Stimulated activated CD8-positive, alpha-beta memory T cell treated with anti-CD3 and anti-CD28 coated beads, Interleukin-12 subunit alpha, Interleukin-12 subunit beta, amount 100 ng/mL, for 4 hours (primary cell): Measurements from ENCODE around the gene CCDC69.
"Not testable (repeated sequence)": the region's sequence is repeated elsewhere in the genome, so short reads cannot be mapped to it uniquely, and the experiment has no call there.

Source experiments
- DNase-seq: peaks from one replicate; pipeline ENCODE4 v3.0.0-alpha.2; 2020; ENCODE audit warnings: low read depth

The CCDC69 gene, protein sequence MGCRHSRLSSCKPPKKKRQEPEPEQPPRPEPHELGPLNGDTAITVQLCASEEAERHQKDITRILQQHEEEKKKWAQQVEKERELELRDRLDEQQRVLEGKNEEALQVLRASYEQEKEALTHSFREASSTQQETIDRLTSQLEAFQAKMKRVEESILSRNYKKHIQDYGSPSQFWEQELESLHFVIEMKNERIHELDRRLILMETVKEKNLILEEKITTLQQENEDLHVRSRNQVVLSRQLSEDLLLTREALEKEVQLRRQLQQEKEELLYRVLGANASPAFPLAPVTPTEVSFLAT

DNA sequence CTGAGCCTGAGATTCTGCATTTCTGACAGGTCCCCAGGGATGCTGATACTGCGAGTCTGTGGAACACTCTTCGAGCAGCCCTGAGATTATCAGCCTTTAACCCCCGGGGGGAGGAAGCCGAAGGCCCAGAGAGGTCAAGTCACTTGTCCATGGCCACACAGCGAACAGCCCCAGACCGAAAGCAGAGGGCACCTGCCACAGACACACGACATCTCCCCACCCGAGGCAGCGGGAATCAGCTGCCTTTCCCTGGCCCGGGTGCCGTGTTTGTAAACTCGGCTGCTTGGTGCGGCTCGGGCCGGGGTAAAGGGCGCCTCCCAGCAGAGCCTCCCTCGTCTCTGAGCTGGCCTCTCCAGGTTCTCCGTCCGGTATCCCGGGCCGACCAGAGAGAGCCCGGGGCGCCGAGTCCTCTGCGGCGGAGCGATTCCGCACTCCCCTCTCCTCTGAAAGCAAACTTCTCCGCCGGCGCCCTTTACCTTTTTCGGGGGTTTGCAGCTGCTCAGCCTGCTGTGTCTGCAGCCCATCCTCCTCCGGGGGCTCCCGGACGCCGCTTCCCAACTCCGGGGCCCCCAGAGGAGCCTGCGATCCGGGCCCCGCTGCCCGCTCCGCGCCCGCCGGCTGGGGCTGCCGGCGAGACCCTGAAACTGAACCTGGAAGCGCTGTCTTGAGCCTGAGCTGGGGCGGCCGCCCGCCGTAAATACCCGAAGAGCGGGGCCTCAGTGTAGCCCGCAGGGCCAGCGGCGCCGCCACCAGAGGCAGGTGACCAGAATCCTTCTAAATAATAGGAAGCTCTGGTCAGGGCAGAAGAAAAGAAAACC, at the start of gene CCDC69:
Gene CCDC69, minus strand, starts transcription at position 646 of the 818 bp plus-strand sequence. Its CDS starts 122 bp downstream, at position 524.
- DNase-seq, result peak; percentile 55

DNA sequence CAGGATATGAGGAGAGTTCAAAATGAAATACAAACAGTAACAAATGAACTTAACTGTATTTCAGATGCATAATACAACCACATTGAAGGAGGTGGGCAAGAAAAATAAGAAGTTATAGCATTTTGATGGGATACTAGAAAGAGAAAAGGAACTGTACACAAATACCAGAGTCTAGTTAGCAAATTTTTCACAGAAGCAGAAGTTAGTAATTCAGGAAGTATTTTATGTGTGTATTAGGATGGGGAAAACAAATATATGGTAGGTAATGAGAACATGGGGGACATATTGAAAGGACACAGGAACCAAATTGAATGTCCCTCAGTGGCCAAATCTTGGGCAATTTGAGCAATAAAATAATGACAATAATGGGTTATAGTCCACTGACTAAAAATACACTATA, 47.4 kb upstream of the CCDC69 start:
- no peak for DNase-seq

DNA sequence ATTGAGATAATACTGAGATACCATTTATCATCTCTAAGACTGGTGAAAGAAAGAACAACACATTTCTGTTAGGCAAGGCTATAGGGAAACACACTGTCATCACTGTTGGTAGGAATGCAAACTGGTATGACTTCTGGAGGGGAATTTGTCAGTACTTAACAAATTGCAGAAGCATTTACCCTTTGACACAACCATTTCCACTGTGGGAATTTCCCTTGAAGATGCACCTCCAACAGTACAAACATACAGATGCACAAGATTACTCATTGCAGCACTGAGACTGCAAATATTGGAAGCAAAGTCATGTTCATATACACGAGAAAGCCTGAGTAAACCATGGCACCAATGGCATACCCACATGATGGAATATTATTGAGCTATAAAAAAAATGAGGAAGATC, 46.7 kb upstream of the CCDC69 start:
- no peak for DNase-seq

DNA sequence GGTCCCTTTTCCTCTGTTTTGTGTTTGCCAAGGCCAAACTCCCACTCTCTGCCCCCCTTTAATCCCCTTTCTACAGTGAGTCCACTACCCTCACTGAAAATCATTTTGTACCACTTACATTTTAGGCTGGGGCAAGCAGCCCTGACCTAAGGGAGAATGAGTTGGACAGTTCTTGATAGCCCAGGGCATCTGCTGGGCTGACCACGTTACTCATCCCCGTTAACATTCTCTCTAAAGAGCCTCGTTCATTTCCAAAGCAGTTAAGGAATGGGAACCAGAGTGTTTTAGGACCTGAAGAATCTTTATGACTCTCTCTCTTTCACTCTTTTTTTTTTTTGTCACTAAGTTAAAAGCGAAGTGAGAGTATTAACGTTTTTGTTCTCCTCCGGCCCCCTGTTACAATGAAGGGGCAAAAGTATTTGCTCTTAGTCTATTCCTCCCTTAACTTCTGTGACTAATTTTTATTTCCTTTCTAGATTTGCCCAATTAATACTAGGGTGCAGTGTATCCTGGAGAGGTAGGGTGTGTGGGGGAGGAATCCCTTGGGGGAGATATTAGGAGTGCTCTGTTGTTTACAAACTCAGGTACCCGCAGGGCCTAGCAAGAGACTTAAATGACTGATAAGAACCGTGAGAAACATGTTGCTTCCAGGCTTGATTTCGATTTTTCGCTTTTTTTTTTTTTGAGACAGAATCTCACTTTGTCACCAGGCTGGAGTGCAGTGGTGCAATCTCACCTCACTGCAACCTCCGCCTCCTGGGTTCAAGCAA, 43.8 kb upstream of the CCDC69 start:
- DNase-seq, result no peak

DNA sequence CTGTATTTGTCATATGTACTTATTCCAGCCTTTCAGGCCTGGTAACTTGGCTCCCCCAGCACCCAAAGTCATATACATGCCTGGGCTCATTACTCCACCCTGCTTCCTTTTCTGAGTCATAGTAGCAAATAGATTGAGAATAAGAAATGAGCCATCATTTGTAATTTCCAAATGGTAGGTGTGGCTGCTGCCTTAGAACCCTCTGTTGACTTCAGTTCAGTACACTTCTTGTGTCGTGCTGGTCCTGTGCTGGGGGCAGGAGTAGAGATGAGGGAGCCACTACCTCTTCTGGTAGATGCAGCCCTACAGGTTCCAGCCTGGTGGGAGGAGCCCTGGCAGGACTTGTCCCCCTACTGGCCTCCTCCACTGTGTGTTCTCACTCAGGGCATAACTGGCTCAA, 40.2 kb upstream of the CCDC69 start:
- DNase-seq, result no peak

DNA sequence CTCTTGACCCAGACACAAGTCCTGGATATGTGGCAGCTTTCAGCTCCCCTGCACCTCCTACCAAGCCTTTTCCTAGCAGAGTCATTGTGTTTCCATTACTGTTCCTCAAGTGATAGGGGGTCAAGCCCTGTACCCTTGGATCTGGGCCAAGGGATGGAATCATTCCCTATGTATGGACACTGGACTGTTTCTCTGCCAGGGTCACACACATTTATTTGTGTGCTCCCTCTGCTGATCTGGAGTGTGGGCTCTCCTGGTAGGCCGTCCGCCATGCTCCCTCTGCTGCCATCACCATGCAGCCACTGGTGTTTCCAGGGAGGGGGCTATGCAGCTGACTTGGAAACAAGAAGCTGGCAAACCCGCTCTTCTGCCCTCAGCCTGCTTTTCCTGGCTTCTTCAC, 38.6 kb upstream of the CCDC69 start:
- DNase-seq, result no peak

DNA sequence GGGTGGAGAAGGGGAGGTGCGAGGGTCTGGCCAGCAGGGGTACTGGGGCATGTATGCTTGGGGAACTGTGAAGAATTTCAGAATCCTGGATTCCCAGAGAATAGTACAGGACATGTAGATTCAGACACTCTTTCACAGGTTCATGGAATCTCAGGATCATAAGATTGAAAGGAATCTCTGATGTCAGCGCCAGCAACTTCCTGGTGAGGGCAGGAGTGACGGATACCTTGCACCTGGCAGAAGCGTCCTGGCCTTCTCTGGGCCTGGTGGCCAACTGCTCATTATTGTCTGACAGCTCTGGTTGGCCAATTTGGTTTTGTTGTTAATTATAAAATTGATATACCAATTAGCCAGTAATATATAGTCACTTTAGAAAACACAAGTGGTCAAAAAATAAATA, 36.0 kb upstream of the CCDC69 start:
- DNase-seq, result no peak

DNA sequence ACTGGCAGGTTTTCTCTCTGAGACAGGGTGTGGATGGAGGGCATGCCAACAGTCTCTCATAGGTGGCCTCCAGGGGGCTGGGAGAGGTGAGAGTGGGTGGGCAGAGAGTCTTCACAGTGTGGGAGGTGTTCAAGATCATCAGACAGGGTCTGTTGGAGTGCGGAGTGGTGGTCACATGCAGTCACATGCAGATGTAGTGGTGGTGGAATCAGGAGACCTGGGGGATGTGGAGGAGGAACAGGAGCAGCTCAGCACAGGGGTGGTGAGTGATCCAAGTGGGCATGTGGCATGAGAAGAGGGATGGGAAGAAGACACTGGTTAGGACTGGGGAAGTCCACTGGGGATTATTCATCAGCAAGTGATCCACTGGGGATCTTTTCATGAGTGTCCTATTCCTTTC, 34.9 kb upstream of the CCDC69 start:
- DNase-seq, result no peak

DNA sequence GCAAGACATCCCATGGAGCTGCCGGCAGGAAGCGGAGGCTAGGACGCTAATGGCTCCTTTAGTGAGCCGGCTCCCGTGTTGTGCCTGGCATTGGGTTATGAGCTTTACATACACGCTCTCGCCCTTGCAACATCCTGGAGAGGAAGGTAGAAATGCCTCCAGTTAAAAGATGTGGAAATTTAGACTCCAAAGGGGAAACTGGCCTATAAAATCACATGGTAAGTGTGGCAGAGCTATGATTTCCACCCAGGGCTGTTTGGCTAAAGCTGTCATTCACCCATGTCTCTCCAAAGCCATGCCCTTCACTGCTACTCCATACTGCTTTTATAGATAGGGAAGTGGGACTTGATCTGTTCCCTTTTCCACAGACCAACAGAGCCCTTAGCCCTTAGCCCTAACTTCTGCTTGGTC, 34.3 kb upstream of the CCDC69 start:
- DNase-seq, result no peak

DNA sequence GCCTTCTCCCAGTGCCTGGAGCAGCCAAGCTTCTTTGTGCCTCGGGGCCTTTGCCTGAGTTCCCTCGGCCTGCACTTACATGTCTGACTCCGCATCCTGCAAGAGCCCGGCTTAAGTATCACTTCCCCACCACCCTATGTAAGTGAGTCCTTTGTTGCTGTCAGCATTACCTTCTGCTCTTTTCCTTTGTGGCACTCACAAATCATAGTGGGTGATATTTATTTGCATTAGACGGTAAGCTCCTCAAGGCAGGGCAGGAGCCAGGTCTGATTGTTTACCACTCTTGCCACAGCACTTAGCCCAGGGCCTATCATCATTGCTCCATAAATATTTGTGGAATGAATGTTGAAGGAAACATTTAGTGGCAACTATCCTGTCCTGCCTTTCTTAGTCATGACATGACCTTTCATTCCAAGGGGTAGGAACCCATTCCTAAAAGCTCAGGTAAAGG, 33.9 kb upstream of the CCDC69 start:
- no peak for DNase-seq

DNA sequence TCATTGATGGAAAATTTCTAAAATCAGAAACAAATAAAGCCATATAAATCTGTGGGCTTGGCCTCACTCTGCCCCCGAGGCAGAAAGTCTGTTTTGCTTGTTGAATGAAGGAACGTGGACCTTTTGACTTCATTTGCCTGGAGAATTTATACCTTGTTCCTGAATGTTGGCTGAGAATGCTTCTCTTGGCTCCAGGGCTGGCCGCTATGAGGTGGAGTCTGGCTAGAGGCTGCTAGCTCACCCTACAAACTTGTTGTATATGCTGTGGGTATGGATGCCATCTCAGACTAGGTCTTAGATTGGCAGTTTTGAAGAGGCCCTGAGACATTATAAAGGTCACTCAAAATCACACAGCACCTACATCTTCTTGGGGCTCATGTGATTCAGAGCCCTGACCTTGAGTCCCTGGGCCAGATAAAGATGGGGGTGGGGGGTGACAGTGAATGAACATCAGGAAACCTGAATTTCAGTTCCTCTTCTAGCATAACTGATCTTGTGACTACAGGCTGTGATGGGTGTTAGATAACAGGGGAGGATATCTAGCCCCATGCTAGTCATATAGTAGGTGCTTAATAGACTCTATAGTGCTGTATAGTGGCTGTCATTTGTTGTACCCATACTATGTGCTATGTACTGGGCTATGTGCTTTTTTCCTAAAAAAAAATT, 31.9 kb upstream of the CCDC69 start:
- DNase-seq, result no peak

DNA sequence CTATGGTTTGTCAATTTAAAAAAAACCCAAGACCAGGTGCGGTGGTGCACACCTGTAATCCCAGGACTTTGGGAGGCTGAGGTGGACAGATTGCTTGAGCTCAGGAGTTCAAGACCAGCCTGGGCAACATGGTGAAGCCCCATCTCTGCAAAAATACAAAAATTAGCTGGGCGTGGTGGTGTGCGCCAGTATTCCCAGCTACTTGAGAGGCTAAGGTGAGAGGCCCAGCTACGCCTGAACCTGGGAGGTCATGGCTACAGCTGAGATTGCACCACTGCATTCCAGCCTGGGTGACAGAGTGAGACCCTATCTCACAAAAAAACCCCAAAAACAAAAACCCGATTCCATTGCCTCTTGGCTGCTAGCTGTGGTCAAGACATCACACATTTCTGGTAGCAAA, 31.1 kb upstream of the CCDC69 start:
- DNase-seq, result not testable (repeated sequence)

DNA sequence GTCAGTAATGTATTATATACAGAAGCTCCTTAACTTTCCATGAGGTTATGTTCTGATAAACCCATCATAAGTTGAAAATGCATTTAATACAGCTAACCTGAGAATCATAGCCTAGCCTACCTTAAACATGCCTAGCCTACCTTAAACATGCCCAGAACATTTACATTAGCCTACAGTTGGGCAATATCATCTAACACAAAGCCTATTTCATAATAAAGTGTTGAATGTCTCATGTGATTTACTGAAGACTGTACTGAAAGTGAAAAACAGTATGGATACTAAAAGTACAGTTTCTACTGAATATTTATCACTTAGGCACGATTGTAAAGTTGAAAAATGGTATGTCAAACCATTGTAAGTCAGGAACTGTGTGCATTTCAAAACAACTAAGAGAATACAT, 30.7 kb upstream of the CCDC69 start:
- DNase-seq, result no peak

DNA sequence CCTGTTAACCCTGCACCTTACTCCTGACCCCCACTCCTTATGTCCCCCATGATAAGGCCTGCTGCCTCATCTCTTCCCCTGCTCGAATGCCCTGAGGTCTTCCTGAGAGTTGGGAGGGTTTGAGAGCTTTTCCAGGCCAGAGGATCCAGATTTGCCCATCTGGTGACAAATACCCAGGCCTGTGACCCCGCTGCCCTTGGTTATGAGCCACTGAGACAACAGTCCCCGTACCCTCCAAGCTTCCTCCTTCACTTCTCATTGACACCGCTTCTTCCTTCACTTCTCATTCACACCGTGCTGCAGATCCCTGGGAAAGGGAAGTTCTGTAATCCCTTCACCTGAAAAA, 29.7 kb upstream of the CCDC69 start:
- no peak for DNase-seq

DNA sequence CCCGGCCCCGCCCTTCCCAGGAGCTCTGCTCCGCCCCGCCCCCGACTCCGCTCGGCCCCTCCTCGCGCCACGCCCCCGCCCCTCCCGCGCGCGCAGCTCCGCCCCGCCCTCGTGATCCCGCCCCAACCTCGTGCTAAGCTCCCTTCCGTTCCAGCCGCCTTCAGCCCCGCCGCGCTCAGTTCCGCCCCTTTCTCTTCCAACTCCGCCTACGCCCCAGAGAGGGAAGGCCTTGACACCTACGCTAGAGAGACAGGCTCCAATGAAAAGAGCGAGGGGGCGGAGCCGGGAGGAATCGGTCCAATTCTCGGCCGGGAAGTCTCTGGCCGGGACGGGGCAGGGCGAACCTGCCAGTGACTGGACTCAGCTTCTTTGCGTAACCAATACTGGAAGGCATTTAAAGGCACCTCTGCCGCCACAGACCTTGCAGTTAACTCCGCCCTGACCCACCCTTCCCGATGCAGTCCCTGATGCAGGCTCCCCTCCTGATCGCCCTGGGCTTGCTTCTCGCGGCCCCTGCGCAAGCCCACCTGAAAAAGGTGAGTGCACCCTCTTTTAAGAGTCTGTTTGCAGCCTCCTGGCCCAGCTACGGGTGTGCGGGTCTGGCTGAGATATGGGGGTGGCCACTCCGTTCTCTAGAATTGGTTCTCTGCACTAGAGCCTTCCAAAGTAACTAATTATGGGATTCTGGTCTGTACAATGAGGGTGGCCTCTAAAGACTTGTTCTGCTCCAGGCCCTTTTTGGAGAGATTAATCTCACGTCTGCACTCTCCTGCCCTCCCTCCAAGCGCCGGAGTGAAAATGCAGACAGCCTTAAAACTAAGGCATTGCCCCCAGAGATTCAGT, 29.1 kb upstream of the CCDC69 start, which contains the start of gene GM2A:
Gene GM2A, plus strand, starts transcription at position 424 of the 843 bp plus-strand sequence. Its CDS starts 32 bp downstream, at position 456.
- peak; percentile 91 for DNase-seq

DNA sequence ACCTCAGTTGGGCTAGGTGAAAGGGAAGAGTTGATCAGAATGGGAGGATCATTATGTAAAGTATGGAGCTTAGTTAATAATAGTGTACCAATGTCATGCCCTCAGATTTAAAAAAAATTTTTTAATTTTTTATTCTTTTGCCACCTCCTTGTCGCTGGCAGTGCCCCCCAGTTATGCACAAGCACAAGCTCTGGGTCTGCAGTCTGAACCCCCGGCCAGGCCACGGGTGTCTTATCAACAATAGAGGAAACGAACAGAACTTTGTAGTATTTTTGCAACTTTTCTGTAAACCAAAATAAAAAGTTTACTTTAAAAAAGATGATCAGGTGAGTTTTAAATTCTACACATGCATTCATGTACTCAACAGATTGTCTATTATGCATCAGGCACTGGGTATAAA, 27.7 kb upstream of the CCDC69 start:
- no peak for DNase-seq

DNA sequence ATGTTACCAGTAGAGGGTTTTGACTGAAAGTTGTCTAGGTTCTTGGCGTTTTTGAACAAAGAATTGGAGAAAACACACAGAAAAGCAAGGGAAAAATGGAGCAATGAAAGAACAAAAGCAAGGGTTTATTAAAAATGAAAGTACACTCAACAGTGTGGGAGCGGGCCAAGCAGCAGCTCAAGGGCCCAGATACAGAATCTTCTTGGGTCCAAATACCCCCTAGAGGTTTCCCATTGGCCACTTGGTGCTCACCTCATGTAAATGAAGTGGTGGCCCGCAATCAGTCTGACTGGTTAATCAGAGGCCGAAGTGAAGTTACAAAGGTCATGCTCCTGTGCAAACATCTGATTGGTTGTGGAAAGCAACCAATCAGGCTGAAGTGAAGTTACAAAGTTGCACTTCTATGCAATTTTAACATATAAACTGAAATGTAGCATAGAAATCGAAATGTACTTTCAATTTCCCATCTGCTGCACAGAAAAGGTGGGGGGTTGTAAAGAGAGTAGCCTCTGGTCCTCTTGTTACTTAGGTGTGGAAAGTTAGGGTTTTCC, 27.2 kb upstream of the CCDC69 start:
- DNase-seq, result no peak

DNA sequence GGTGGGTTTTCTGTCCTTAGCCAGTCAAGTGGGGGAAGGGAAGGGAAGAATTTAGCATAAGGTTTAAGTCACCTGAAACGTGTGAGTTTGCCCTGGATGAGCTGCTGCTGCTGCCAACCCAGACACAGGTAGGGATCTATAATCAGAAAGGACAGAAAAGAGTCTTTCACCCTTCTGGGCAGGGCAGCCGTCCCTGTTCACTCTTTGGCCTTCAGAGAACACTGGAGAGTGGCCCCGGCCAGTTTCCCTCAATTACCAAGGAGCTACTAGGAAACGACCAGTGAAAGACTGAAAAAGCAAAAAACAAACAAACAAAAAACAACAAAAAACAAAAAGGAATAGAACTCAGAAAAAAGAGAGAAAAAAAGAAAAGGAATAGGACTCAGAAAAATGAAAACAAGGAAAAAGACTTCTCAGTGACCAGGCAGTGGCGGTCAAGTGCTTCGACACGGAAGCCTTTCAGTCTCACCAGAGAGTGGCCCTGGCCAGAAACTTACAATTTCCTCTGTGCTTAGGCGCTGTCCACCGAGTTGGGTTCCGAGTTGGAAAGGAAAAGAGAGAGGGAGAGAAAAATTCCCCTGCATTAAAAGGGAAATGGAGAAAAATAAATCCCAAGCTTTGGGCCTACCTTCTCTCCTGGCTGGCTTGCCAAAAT, 26.6 kb upstream of the CCDC69 start:
- DNase-seq, result no peak

DNA sequence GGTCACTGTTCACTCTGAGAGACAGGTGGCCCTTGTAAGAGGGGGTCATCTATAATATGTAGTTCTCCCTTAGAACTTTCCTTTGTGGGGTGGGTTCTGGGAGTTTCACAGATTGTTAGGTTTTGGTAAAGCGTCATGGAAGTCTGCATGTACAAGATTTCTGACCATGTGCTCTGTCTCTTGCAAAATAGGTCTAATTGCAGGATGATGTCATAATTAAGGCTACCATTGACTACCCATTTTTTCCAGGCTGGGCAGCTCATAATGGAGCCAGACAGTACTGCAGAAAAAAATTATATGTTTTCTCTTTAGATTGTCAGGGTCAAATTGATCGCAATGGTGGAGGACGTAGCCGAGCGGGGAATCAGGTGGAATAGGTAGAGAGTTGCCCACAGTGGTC, 25.4 kb upstream of the CCDC69 start:
- no peak for DNase-seq

DNA sequence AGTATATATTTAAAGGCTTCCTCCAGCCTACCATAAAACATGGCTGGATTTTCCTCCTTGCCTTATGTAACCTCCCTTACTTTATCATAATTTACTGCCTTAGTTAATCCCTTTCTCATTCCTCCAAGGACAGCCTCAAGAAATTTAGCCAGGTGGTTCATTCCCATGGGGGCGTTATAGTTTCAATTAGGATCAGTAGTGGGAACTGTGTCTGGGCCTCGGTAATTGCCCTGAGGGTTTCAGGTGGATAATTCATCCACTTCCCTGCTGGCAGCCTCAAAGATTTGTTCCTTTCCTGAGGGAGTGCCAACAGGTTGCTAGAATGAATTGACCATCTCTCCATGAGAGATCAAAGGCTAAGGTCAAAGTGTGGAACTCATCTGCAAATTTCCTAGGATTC, 24.8 kb upstream of the CCDC69 start:
- no peak for DNase-seq
